K562 (cell line): ENCODE data around the gene GPR183. TPM values are rescaled to one million over a fixed set of nuclear protein-coding genes. Genes with fewer than 3 reads are reported as not detected.

Experiments used
- ATAC-seq: fragments of 200-7000 bp; cut with Tn5 transposase; 3 replicates; pipeline ENCODE4 v1.9.1; 2020; ENCODE audit warnings: moderate library complexity
- BruUV-seq: library from RNA; stranded (reverse); fragments of 400-500 nt; replicated peaks from 2 replicates; lab custom pipeline; 2021; lab: Mats Ljungman, UMichigan
- CTCF ChIA-PET: fragments of 300-600 bp; formaldehyde crosslinking; extraction: SDS; loops from one replicate; lab custom pipeline; 2021; ENCODE audit warnings: low intra/inter-chr PET ratio; lab: Yijun Ruan, JAX
- POLR2A ChIA-PET: fragments of 300-600, 350-650 bp; sonication (Branson Sonifier 250); formaldehyde crosslinking; extraction: SDS; loops from one replicate; lab custom pipeline; 2021; ENCODE audit warnings: antibody characterized with exemption, inconsistent platforms; lab: Yijun Ruan, JAX
- DNase-seq, 4 experiments: peaks; one replicate each; pipeline versions ENCODE4 v3.0.0 to v3.0.0-alpha.2; 2011 to 2018; ENCODE audit warnings: low spot score in 3 of 4, mixed read lengths in 3 of 4; ENCODE audit errors: extremely low read depth in 1 of 4
- FAIRE-seq: peaks from 2 replicates; lab custom pipeline; 2011; peaks lifted over from hg19 to GRCh38; lab: Jason Lieb, UNC
- H2AFZ ChIP-seq: 2 replicates; pipeline ENCODE4 v1.6.0; 2011; ENCODE audit warnings: low read depth, low read length, control low read depth, inconsistent platforms
- H3K27ac ChIP-seq: fragments of 200-600 bp; 3 replicates; pipeline ENCODE4 v1.8.0; 2011; ENCODE audit warnings: low read depth, mild to moderate bottlenecking, control low read depth, inconsistent platforms, low read length, moderate library complexity, mixed read lengths; ENCODE audit errors: extremely low read depth
- H3K27me3 ChIP-seq, 2 experiments: fragments of 300-600 bp in 1 of 2; 2 replicates in 1 of 2; 3 replicates in 1 of 2; pipeline versions ENCODE4 v1.6.0 to v1.8.0; 2011; ENCODE audit warnings: inconsistent platforms in 2 of 2, low read length in 2 of 2, mild to moderate bottlenecking in 1 of 2, mixed read lengths in 1 of 2, moderate library complexity in 1 of 2; ENCODE audit not compliant: control insufficient read depth in 2 of 2, insufficient read depth in 2 of 2
- H3K36me3 ChIP-seq: fragments of 300-600 bp; 3 replicates; pipeline ENCODE4 v1.8.0; 2011; ENCODE audit warnings: mild to moderate bottlenecking, low read length, inconsistent platforms; ENCODE audit not compliant: control insufficient read depth, insufficient read depth
- H3K4me1 ChIP-seq, 2 experiments: fragments of 200-600 bp in 1 of 2; replicated peaks in 1 of 2; 2 replicates in 1 of 2; 3 replicates in 1 of 2; pipeline versions ENCODE4 v1.5.1 to v1.8.0; 2011; ENCODE audit warnings: inconsistent platforms in 2 of 2, low read length in 2 of 2, mild to moderate bottlenecking in 1 of 2, mixed read lengths in 1 of 2, moderate library complexity in 1 of 2; ENCODE audit not compliant: control insufficient read depth in 2 of 2, insufficient read depth in 2 of 2
- H3K4me2 ChIP-seq: 2 replicates; pipeline ENCODE4 v1.6.1; 2011; ENCODE audit warnings: low read length, control low read depth, inconsistent platforms, mixed read lengths; ENCODE audit not compliant: insufficient read depth
- H3K4me3 ChIP-seq: fragments of 200-600 bp; sonication (generic), shearing (Covaris generic); 2 replicates; pipeline ENCODE4 v1.5.1; 2016; ENCODE audit warnings: control low read depth, inconsistent platforms
- H3K79me2 ChIP-seq: fragments of 200-600 bp; 3 replicates; pipeline ENCODE4 v1.8.0; 2011; ENCODE audit warnings: low read length, inconsistent platforms; ENCODE audit not compliant: control insufficient read depth, insufficient read depth
- H3K9ac ChIP-seq, 2 experiments: 2 replicates each; pipeline versions ENCODE4 v1.6.0 to v1.6.1; 2011; ENCODE audit warnings: low read depth in 2 of 2, low read length in 2 of 2, control low read depth in 1 of 2, inconsistent platforms in 1 of 2, mild to moderate bottlenecking in 1 of 2, mixed read lengths in 1 of 2; ENCODE audit not compliant: insufficient read depth in 1 of 2
- H3K9me1 ChIP-seq: one replicate; pipeline ENCODE4 v1.6.0; 2011; ENCODE audit warnings: inconsistent platforms, mild to moderate bottlenecking, low read length, moderate library complexity; ENCODE audit not compliant: control insufficient read depth, insufficient read depth
- H3K9me3 ChIP-seq: replicated peaks from 2 replicates; pipeline ENCODE4 v1.5.1; 2011; ENCODE audit warnings: low read depth, low read length, inconsistent platforms; ENCODE audit not compliant: control insufficient read depth, insufficient read depth
- H4K20me1 ChIP-seq: replicated peaks from 2 replicates; pipeline ENCODE4 v1.6.1; 2011; ENCODE audit warnings: low read length, inconsistent platforms, mixed read lengths; ENCODE audit not compliant: control insufficient read depth, insufficient read depth
- ARID1B ChIP-seq: fragments of 450-650 bp; IDR thresholded peaks from 2 replicates; pipeline ENCODE4 v1.6.1; 2016; ENCODE audit warnings: antibody characterized with exemption, mild to moderate bottlenecking, inconsistent platforms
- PKNOX1 ChIP-seq: fragments of 450-650 bp; IDR thresholded peaks from 2 replicates; pipeline ENCODE4 v1.6.1; 2016
- REST ChIP-seq, 2 experiments: fragments of 450-650 bp; formaldehyde crosslinking in 1 of 2; IDR thresholded peaks; 2 replicates each; pipeline versions ENCODE4 v1.4.0 to v1.6.1; 2014 to 2020; ENCODE audit warnings: mild to moderate bottlenecking in 2 of 2, borderline replicate concordance in 1 of 2, low read depth in 1 of 2
- TAF15 ChIP-seq: fragments of 200-400 bp; formaldehyde crosslinking; IDR thresholded peaks from 2 replicates; pipeline ENCODE4 v1.6.1; 2017; ENCODE audit warnings: mild to moderate bottlenecking, low read depth, low read length, moderate library complexity
- WGBS: fragments of 100-300 bp; shearing (Covaris generic); methylation state at CpG from one replicate; pipeline ENCODE4 v1.1.6; 2016; ENCODE audit warnings: low coverage, mixed read lengths; ENCODE audit not compliant: insufficient coverage; ENCODE audit errors: missing lambda C conversion rate; 5-methylcytosine and 5-hydroxymethylcytosine counted together
- in situ Hi-C: fragments of 300-500 bp; cut with MboI; formaldehyde crosslinking; loops from 4 replicates; pipeline ENCODE4 v1.15.0; 2018; ENCODE audit warnings: inconsistent platforms, mixed read lengths
- intact Hi-C: fragments of 100-400 bp; cut with micrococcal nuclease; formaldehyde crosslinking; loops from 2 replicates; pipeline ENCODE4 v1.14.2; 2022
- polyA plus RNA-seq, 8 experiments: library from polyadenylated mRNA; depleted of rRNA in 4 of 8; stranded (reverse) in 5 of 8; unstranded in 3 of 8; fragments of >200 nt; fragmentation: Nextera tagmentation in 2 of 8; fragmentation: Illumina TruSeq in 1 of 8; extraction: Ambion mirVana in 2 of 8; extraction: Trizol in 1 of 8; gene quantifications; 2 replicates each; pipeline versions ENCODE4 v1.2.1 to v1.2.3, GENCODE V29; 2011 to 2014; ENCODE audit warnings: inconsistent platforms in 1 of 8, missing spikeins in 1 of 8
- total RNA-seq, 7 experiments: library from RNA; depleted of rRNA in 6 of 7; stranded (reverse); fragments of >200 nt in 6 of 7; fragmentation: Illumina TruSeq in 2 of 7; extraction: Trizol in 2 of 7; gene quantifications; 2 replicates each; pipeline versions ENCODE4 v1.2.1 to v1.2.3, GENCODE V29; 2011 to 2021; ENCODE audit warnings: low replicate concordance in 1 of 7

Gene GPR183
- total and polyA plus RNA-seq, 9 of the 15 experiments (the other 6 are each of a cell fraction or from before 2014, with no cell fraction given) = 1.3 to 10.2 (median 3.7) TPM

- Histone ChIP-seq H3K4me1 (peaks cover 0 to 10% of the 10 kb centered on the region in 2 experiments; a peak in 4 of 5 replicates), H3K9ac (no peak overlapping the region), H3K4me2 (no peak overlapping the region), H3K36me3 (peaks cover 59% of the 10 kb centered on the region; the same call in 2 of the 3 replicates), H3K79me2 (no peaks in the 10 kb centered on the region), H2AFZ (no peak overlapping the region), H3K27ac (no peak overlapping the region), H4K20me1 (no peaks in the 10 kb centered on the region; the same call in 1 of the 2 replicates), H3K9me1 (no peaks in the 10 kb centered on the region), H3K9me3 (no peaks in the 10 kb centered on the region), H3K4me3 (no peak overlapping the region)
- DNase-seq = no peak
- intact Hi-C loops = no loop called here
- no TSS peak for BruUV-seq
- CTCF ChIA-PET = no interaction called here
- 90% methylated on average over 6 of the region's 6 CpGs for WGBS
- no peak for TF ChIP-seq ARID1B
- peak; percentile 37; the same call in 1 of the 2 replicates for TF ChIP-seq PKNOX1
- TF ChIP-seq, all 486 proteins: peak for 1
- in situ Hi-C loops = no loop called here
- POLR2A ChIA-PET = no interaction called here
- ATAC-seq = no peak
- H3K27me3 ChIP-seq = no peaks in the 10 kb centered on the region
- no peak for FAIRE-seq
Observed at GRCh38 chr13:99344610-99345208, 37.5 kb upstream of the GPR183 start.

GRCh38 chr13:99342723-99343315 is 35.6 kb upstream of the GPR183 start:
- Histone ChIP-seq H3K27ac (no peak overlapping the region), H3K27me3 (no peaks in the 10 kb centered on the region), H2AFZ (no peak overlapping the region), H3K4me2 (no peak overlapping the region), H3K9ac (no peak overlapping the region; a peak in 1 of 4 replicates), H3K36me3 (peaks cover 51% of the 10 kb centered on the region; the same call in 2 of the 3 replicates), H3K79me2 (no peaks in the 10 kb centered on the region), H3K9me3 (no peaks in the 10 kb centered on the region), H3K4me1 (peaks cover 6 to 26% of the 10 kb centered on the region in 2 experiments; a peak in 4 of 5 replicates), H4K20me1 (no peaks in the 10 kb centered on the region; the same call in 1 of the 2 replicates), H3K4me3 (no peak overlapping the region), H3K9me1 (no peaks in the 10 kb centered on the region)
- FAIRE-seq (no peak), ATAC-seq (no peak), DNase-seq (no peak)
- in situ Hi-C loops (no loop called here), intact Hi-C loops (no loop called here)
- POLR2A ChIA-PET = interaction anchor here (0.6 kb wide), 1 partner anchor 107 kb away, joined by 3 read pairs; no protein-coding TSS in a partner anchor
- WGBS = 94% methylated on average over 7 of the region's 10 CpGs
- CTCF ChIA-PET = no interaction called here
- BruUV-seq = no TSS peak
- TF ChIP-seq TAF15 (no peak), REST (IDR thresholded peaks at IDR 0.05; ENCODE audit: borderline replicate concordance) (no peak), REST (CRISPR knock-in tag; IDR thresholded peaks at IDR 0.05; ENCODE audit: low read depth) (no peak)
